Smooth muscle cell (in vitro differentiated cells): ENCODE results near the gene PNISR. TPM values are rescaled to one million over a fixed set of nuclear protein-coding genes. Genes with fewer than 3 reads are reported as not detected.

Source experiments
- DNase-seq: peaks from one replicate; lab custom pipeline; 2025; ENCODE audit not compliant: unreplicated experiment; lab: John Stamatoyannopoulos, UW
- H2AFZ ChIP-seq: fragments of 200-600 bp; sonication (generic); 2 replicates; pipeline ENCODE4 v1.6.0; 2016; ENCODE audit warnings: antibody characterized with exemption, low read depth, mild to moderate bottlenecking
- H3F3A ChIP-seq: fragments of 200-600 bp; sonication (generic); 2 replicates; pipeline ENCODE4 v1.6.0; 2017; ENCODE audit warnings: antibody characterized with exemption, low read depth
- H3K27ac ChIP-seq: fragments of 200-600 bp; sonication (generic); 2 replicates; pipeline ENCODE4 v1.5.1; 2016; ENCODE audit warnings: low read depth, mild to moderate bottlenecking
- H3K27me3 ChIP-seq: fragments of 200-600 bp; sonication (generic); 2 replicates; pipeline ENCODE4 v1.6.1; 2016; ENCODE audit warnings: low read depth, mild to moderate bottlenecking
- H3K36me3 ChIP-seq: fragments of 200-600 bp; sonication (generic); 2 replicates; pipeline ENCODE4 v1.5.1; 2016; ENCODE audit warnings: low read depth
- H3K4me1 ChIP-seq: fragments of 200-600 bp; sonication (generic); 2 replicates; pipeline ENCODE4 v1.5.1; 2016; ENCODE audit warnings: low read depth
- H3K4me2 ChIP-seq: fragments of 200-600 bp; sonication (generic); 2 replicates; pipeline ENCODE4 v1.6.0; 2016; ENCODE audit warnings: mild to moderate bottlenecking
- H3K4me3 ChIP-seq: fragments of 200-600 bp; sonication (generic); 2 replicates; pipeline ENCODE4 v1.5.1; 2016; ENCODE audit warnings: mild to moderate bottlenecking
- H3K79me2 ChIP-seq: fragments of 200-600 bp; sonication (generic); 2 replicates; pipeline ENCODE4 v1.6.0; 2016; ENCODE audit warnings: low read depth, mild to moderate bottlenecking
- H3K9ac ChIP-seq: fragments of 200-600 bp; sonication (generic); 2 replicates; pipeline ENCODE4 v1.6.0; 2016; ENCODE audit warnings: low read depth
- H3K9me3 ChIP-seq: fragments of 200-600 bp; sonication (generic); replicated peaks from 2 replicates; pipeline ENCODE4 v1.5.1; 2016; ENCODE audit warnings: low read depth
- H4K20me1 ChIP-seq: fragments of 200-600 bp; sonication (generic); 2 replicates; pipeline ENCODE4 v1.6.0; 2016; ENCODE audit warnings: low read depth
- WGBS: methylation state at CpG from one replicate; pipeline ENCODE4 v1.1.7; 2016; ENCODE audit warnings: low lambda C conversion rate; 5-methylcytosine and 5-hydroxymethylcytosine counted together
- polyA plus RNA-seq: library from polyadenylated mRNA; unstranded; fragments of >200 nt; fragmentation: Nextera tagmentation; extraction: Ambion mirVana; gene quantifications from 2 replicates; pipeline ENCODE4 v1.2.1, GENCODE V29; 2016
- total RNA-seq: library from RNA; depleted of rRNA; stranded (reverse); fragments of >200 nt; gene quantifications from 2 replicates; pipeline ENCODE4 v1.2.3, GENCODE V29; 2014
- TF ChIP-seq, protein P1 (sequence below): fragments of 200-600 bp; sonication (generic); IDR thresholded peaks from 2 replicates; pipeline ENCODE4 v1.5.1; 2017; ENCODE audit warnings: borderline replicate concordance, mild to moderate bottlenecking, antibody characterized with exemption; ENCODE audit not compliant: insufficient read depth, poor library complexity, severe bottlenecking

PNISR gene
- total and polyA plus RNA-seq, 2 experiments from 2014 or later, result 52.6 to 119 TPM

DNA sequence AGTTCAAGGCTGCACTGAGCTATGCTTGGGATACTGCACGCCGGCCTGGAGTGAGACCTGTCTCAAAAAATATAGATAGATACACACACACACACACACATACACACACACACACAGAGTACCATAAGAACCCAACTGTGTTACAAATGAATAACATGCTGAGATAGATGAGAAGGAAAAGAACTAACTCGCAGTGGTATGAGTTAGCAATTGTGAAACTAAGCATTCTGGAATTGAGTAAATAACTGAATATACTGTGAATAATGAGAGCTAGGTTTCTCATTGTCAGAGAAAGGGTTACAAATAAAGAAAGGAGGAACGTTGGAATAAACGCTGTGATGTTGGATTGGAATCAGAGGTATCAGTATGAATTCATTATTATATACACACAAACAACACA is 61.1 kb downstream of the PNISR start:
- H3K4me2 ChIP-seq, result no peak overlapping the region
- no peak overlapping the region for H3K27ac ChIP-seq
- no peaks in the 10 kb centered on the region for H3K27me3 ChIP-seq
- no peaks in the 10 kb centered on the region for H3K9me3 ChIP-seq
- 93% methylated on average over 5 of the region's 5 CpGs for WGBS
- H3K9ac ChIP-seq, result no peak overlapping the region
- peaks cover 1% of the 10 kb centered on the region for H3K4me1 ChIP-seq
- no peaks in the 10 kb centered on the region for H3K79me2 ChIP-seq
- TF ChIP-seq, protein P1, sequence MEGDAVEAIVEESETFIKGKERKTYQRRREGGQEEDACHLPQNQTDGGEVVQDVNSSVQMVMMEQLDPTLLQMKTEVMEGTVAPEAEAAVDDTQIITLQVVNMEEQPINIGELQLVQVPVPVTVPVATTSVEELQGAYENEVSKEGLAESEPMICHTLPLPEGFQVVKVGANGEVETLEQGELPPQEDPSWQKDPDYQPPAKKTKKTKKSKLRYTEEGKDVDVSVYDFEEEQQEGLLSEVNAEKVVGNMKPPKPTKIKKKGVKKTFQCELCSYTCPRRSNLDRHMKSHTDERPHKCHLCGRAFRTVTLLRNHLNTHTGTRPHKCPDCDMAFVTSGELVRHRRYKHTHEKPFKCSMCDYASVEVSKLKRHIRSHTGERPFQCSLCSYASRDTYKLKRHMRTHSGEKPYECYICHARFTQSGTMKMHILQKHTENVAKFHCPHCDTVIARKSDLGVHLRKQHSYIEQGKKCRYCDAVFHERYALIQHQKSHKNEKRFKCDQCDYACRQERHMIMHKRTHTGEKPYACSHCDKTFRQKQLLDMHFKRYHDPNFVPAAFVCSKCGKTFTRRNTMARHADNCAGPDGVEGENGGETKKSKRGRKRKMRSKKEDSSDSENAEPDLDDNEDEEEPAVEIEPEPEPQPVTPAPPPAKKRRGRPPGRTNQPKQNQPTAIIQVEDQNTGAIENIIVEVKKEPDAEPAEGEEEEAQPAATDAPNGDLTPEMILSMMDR, result no peak
- no peak for DNase-seq
- H4K20me1 ChIP-seq, result no peaks in the 10 kb centered on the region
- no peak overlapping the region for H2AFZ ChIP-seq
- no peaks in the 10 kb centered on the region for H3F3A ChIP-seq
- H3K4me3 ChIP-seq, result no peak overlapping the region
- H3K36me3 ChIP-seq, result no peaks in the 10 kb centered on the region

- Histone ChIP-seq H3K79me2 (no peaks in the 10 kb centered on the region), H4K20me1 (no peaks in the 10 kb centered on the region), H3K9me3 (no peaks in the 10 kb centered on the region), H3K4me3 (no peak overlapping the region), H3K4me2 (no peak overlapping the region), H3K4me1 (no peaks in the 10 kb centered on the region), H3F3A (no peaks in the 10 kb centered on the region), H2AFZ (no peak overlapping the region), H3K36me3 (no peaks in the 10 kb centered on the region), H3K27me3 (peaks cover 4% of the 10 kb centered on the region), H3K27ac (no peak overlapping the region), H3K9ac (no peak overlapping the region)
- no peak for DNase-seq
- TF ChIP-seq, protein P1, result no peak
- WGBS, result 96% methylated on average over 1 of the region's 1 CpG
Observed at GRCh38 chr6:99362678-99363268, 62.3 kb downstream of the PNISR start.

- Histone ChIP-seq H3K9me3 (no peaks in the 10 kb centered on the region), H3K4me2 (no peak overlapping the region), H3K4me3 (no peak overlapping the region), H3K79me2 (no peaks in the 10 kb centered on the region), H3K36me3 (no peaks in the 10 kb centered on the region), H4K20me1 (no peaks in the 10 kb centered on the region), H3K27ac (no peak overlapping the region), H3K27me3 (peaks cover 23% of the 10 kb centered on the region), H3K9ac (no peak overlapping the region), H2AFZ (no peak overlapping the region), H3K4me1 (no peaks in the 10 kb centered on the region), H3F3A (no peaks in the 10 kb centered on the region)
- DNase-seq, result no peak
- TF ChIP-seq, protein P1, result no peak
- WGBS, result 86% methylated on average over 1 of the region's 1 CpG
Observed at GRCh38 chr6:99359800-99360199, 65.3 kb downstream of the PNISR start.

DNA sequence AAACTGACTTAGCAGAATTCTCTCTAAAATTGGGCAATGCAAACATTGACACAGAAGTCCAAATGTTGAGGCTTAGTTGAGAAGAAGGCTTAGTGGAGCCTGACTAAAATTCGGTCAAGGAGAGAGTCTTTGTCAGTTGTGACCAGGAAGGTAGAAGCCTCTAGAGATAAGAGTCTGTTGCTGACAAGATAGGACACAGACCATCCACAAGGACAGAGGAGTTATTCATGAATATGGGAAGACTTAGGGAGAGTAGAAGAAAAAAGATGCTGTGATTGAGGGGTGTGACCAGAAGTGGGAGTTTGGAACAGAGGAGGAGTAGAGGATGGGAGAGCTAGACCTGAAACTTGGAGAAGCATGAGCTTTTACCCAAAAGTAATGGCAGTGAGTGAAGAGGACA is 68.5 kb downstream of the PNISR start:
- H3K9me3 ChIP-seq, result no peaks in the 10 kb centered on the region
- H3K9ac ChIP-seq, result no peak overlapping the region
- H3K79me2 ChIP-seq, result no peaks in the 10 kb centered on the region
- H3F3A ChIP-seq, result no peaks in the 10 kb centered on the region
- TF ChIP-seq, protein P1, result no peak
- no peaks in the 10 kb centered on the region for H3K36me3 ChIP-seq
- peaks cover 23% of the 10 kb centered on the region for H3K27me3 ChIP-seq
- no peak overlapping the region for H3K4me3 ChIP-seq
- no peak overlapping the region for H3K27ac ChIP-seq
- no peaks in the 10 kb centered on the region for H3K4me1 ChIP-seq
- DNase-seq, result no peak
- no peak overlapping the region for H2AFZ ChIP-seq
- WGBS, result 90% methylated on average over 1 of the region's 1 CpG
- no peaks in the 10 kb centered on the region for H4K20me1 ChIP-seq
- H3K4me2 ChIP-seq, result no peak overlapping the region
